WTC11 (cell line): Measurements from ENCODE around the gene B4GALNT1.

Experiments
- ATF2 ChIP-seq: sonication (generic); formaldehyde crosslinking; IDR thresholded peaks from 2 replicates; pipeline ENCODE4 v1.8.1; 2022; ENCODE audit warnings: low read depth, missing genetic modification reagents, borderline replicate concordance
- CTCF ChIP-seq: fragments of 200-600 bp; IDR thresholded peaks from 2 replicates; pipeline ENCODE4 v1.8.0; 2022; ENCODE audit warnings: antibody characterized with exemption
- NFYB ChIP-seq: sonication (generic); formaldehyde crosslinking; conservative IDR thresholded peaks from 2 replicates; pipeline ENCODE4 v1.8.0; 2022; ENCODE audit warnings: low read depth, missing genetic modification reagents
- PREB ChIP-seq: sonication (generic); formaldehyde crosslinking; IDR thresholded peaks from 2 replicates; pipeline ENCODE4 v1.8.1; 2022; ENCODE audit warnings: mild to moderate bottlenecking, missing genetic modification reagents, moderate library complexity, borderline replicate concordance
- STAT6 ChIP-seq: sonication (generic); formaldehyde crosslinking; conservative IDR thresholded peaks from 2 replicates; pipeline ENCODE4 v1.8.1; 2023; ENCODE audit warnings: mild to moderate bottlenecking, low read depth, missing genetic modification reagents, moderate library complexity
- TEAD1 ChIP-seq: sonication (generic); formaldehyde crosslinking; IDR thresholded peaks from 2 replicates; pipeline ENCODE4 v1.8.0; 2022; ENCODE audit warnings: mild to moderate bottlenecking, missing genetic modification reagents

GRCh38 chr12:57616383-57617101 is 16.5 kb downstream of the B4GALNT1 start:
- TF ChIP-seq CTCF (no peak), TEAD1 (CRISPR knock-in tag) (no peak), PREB (CRISPR knock-in tag) (no peak), ATF2 (no peak), NFYB (CRISPR knock-in tag) (no peak), STAT6 (CRISPR knock-in tag) (no peak)
